ENCODE results near the gene GCK.

The GCK gene

DNA sequence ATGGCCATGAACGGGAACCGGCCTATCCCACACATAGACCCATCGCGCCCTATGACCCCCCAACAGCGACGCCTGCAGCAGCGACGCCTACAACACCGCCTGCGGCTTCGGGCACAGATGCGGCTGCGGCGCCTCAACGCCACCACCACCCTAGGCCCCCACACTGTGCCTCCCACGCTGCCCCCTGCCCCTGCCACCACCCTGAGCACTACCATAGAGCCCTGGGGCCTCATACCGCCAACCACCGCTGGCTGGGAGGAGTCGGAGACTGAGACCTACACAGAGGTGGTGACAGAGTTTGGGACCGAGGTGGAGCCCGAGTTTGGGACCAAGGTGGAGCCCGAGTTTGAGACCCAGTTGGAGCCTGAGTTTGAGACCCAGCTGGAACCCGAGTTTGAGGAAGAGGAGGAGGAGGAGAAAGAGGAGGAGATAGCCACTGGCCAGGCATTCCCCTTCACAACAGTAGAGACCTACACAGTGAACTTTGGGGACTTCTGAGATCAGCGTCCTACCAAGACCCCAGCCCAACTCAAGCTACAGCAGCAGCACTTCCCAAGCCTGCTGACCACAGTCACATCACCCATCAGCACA is 75.4 kb downstream of the GCK start:
- TF ChIP-seq EGR1 (IDR thresholded peaks at IDR 0.05): no peak
- no peak for TF ChIP-seq TAF1 (IDR thresholded peaks at IDR 0.05; ENCODE audit: low read depth)
- TF ChIP-seq, protein P1, sequence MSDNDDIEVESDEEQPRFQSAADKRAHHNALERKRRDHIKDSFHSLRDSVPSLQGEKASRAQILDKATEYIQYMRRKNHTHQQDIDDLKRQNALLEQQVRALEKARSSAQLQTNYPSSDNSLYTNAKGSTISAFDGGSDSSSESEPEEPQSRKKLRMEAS (IDR thresholded peaks at IDR 0.05): no peak
- no peak for TF ChIP-seq CREB1 (IDR thresholded peaks at IDR 0.05; ENCODE audit: low read depth)
- TF ChIP-seq TEAD4 (IDR thresholded peaks at IDR 0.05): no peak
- TF ChIP-seq NFIC (IDR thresholded peaks at IDR 0.05): no peak
- TF ChIP-seq TCF12 (IDR thresholded peaks at IDR 0.05; ENCODE audit: low read depth): no peak
- TF ChIP-seq ZBTB7A (IDR thresholded peaks at IDR 0.05; ENCODE audit: low read depth): no peak
- TF ChIP-seq RAD21 (IDR thresholded peaks at IDR 0.05; ENCODE audit: low read depth): no peak
- TF ChIP-seq CEBPB (IDR thresholded peaks at IDR 0.05): no peak
- no peak for TF ChIP-seq EP300 (IDR thresholded peaks at IDR 0.05; ENCODE audit: borderline replicate concordance)
- no peak for TF ChIP-seq FOXM1 (IDR thresholded peaks at IDR 0.05; ENCODE audit: borderline replicate concordance, low read depth)
- TF ChIP-seq, protein P2, sequence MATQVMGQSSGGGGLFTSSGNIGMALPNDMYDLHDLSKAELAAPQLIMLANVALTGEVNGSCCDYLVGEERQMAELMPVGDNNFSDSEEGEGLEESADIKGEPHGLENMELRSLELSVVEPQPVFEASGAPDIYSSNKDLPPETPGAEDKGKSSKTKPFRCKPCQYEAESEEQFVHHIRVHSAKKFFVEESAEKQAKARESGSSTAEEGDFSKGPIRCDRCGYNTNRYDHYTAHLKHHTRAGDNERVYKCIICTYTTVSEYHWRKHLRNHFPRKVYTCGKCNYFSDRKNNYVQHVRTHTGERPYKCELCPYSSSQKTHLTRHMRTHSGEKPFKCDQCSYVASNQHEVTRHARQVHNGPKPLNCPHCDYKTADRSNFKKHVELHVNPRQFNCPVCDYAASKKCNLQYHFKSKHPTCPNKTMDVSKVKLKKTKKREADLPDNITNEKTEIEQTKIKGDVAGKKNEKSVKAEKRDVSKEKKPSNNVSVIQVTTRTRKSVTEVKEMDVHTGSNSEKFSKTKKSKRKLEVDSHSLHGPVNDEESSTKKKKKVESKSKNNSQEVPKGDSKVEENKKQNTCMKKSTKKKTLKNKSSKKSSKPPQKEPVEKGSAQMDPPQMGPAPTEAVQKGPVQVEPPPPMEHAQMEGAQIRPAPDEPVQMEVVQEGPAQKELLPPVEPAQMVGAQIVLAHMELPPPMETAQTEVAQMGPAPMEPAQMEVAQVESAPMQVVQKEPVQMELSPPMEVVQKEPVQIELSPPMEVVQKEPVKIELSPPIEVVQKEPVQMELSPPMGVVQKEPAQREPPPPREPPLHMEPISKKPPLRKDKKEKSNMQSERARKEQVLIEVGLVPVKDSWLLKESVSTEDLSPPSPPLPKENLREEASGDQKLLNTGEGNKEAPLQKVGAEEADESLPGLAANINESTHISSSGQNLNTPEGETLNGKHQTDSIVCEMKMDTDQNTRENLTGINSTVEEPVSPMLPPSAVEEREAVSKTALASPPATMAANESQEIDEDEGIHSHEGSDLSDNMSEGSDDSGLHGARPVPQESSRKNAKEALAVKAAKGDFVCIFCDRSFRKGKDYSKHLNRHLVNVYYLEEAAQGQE (IDR thresholded peaks at IDR 0.05; ENCODE audit: low read depth): no peak
- TF ChIP-seq, protein P3, sequence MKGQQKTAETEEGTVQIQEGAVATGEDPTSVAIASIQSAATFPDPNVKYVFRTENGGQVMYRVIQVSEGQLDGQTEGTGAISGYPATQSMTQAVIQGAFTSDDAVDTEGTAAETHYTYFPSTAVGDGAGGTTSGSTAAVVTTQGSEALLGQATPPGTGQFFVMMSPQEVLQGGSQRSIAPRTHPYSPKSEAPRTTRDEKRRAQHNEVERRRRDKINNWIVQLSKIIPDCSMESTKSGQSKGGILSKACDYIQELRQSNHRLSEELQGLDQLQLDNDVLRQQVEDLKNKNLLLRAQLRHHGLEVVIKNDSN (IDR thresholded peaks at IDR 0.05): no peak
- no peak for TF ChIP-seq YY1 (IDR thresholded peaks at IDR 0.05; ENCODE audit: low read depth)

DNA sequence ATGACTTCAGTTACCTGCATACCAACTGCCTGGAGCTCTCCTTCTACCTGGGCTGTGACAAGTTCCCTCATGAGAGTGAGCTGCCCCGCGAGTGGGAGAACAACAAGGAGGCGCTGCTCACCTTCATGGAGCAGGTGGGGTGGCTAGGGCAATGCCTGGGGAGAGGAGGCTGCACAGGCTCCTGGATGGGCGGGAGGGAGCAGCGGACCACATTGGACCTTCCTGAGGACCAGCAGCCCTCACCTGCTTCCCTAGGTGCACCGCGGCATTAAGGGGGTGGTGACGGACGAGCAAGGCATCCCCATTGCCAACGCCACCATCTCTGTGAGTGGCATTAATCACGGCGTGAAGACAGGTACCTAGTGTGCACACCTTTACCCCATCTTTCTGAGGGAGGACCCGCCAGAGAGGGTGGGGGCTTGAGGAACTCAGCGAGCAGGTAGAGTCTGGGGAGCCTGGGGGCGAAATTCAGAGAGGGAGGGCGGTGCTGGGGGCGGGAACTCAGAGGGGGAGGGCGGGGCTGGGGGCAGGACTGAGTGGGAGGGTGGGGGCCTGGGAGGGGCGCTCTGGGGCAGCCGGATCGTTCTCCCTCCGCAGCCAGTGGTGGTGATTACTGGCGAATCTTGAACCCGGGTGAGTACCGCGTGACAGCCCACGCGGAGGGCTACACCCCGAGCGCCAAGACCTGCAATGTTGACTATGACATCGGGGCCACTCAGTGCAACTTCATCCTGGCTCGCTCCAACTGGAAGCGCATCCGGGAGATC is 76.1 kb downstream of the GCK start:
- TF ChIP-seq CEBPB (IDR thresholded peaks at IDR 0.05) (no peak), NFIC (IDR thresholded peaks at IDR 0.05) (no peak), ZBTB7A (IDR thresholded peaks at IDR 0.05; ENCODE audit: low read depth) (no peak), FOXM1 (IDR thresholded peaks at IDR 0.05; ENCODE audit: borderline replicate concordance, low read depth) (no peak), RAD21 (IDR thresholded peaks at IDR 0.05; ENCODE audit: low read depth) (no peak), EGR1 (IDR thresholded peaks at IDR 0.05) (no peak), EP300 (IDR thresholded peaks at IDR 0.05; ENCODE audit: borderline replicate concordance) (no peak), TCF12 (IDR thresholded peaks at IDR 0.05; ENCODE audit: low read depth) (no peak), CREB1 (IDR thresholded peaks at IDR 0.05; ENCODE audit: low read depth) (no peak), TAF1 (IDR thresholded peaks at IDR 0.05; ENCODE audit: low read depth) (no peak), YY1 (IDR thresholded peaks at IDR 0.05; ENCODE audit: low read depth) (no peak), TEAD4 (IDR thresholded peaks at IDR 0.05) (no peak)
- TF ChIP-seq, protein P3 (IDR thresholded peaks at IDR 0.05): no peak

DNA sequence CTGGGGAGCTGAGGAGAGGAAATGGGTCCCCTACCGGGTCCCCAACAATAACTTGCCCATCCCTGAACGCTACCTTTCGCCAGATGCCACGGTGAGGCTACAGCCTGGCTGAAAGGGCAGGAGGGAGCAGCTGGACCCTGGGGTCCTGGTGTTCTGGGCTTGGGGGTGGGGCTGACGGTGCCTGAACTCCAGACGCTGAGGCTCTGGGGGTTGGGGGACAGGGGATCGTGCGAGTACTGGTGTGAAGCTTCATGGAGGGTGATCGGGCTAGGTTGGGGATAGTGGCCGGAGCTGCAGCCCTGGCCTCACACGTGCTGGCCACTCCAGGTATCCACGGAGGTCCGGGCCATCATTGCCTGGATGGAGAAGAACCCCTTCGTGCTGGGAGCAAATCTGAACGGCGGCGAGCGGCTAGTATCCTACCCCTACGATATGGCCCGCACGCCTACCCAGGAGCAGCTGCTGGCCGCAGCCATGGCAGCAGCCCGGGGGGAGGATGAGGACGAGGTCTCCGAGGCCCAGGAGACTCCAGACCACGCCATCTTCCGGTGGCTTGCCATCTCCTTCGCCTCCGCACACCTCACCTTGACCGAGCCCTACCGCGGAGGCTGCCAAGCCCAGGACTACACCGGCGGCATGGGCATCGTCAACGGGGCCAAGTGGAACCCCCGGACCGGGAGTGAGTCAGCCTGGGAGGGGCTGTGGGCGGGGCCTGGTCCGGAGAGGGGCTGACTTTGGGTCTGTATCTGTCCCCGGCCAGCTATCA is 76.8 kb downstream of the GCK start:
- TF ChIP-seq, protein P2 (IDR thresholded peaks at IDR 0.05; ENCODE audit: low read depth): no peak
- TF ChIP-seq, protein P1 (IDR thresholded peaks at IDR 0.05): no peak
- TF ChIP-seq EGR1 (IDR thresholded peaks at IDR 0.05) (no peak), YY1 (IDR thresholded peaks at IDR 0.05; ENCODE audit: low read depth) (no peak), TAF1 (IDR thresholded peaks at IDR 0.05; ENCODE audit: low read depth) (no peak), NFIC (IDR thresholded peaks at IDR 0.05) (no peak), CREB1 (IDR thresholded peaks at IDR 0.05; ENCODE audit: low read depth) (no peak), ZBTB7A (IDR thresholded peaks at IDR 0.05; ENCODE audit: low read depth) (no peak), RAD21 (IDR thresholded peaks at IDR 0.05; ENCODE audit: low read depth) (no peak), TCF12 (IDR thresholded peaks at IDR 0.05; ENCODE audit: low read depth) (no peak), EP300 (IDR thresholded peaks at IDR 0.05; ENCODE audit: borderline replicate concordance) (no peak), TEAD4 (IDR thresholded peaks at IDR 0.05) (no peak), CEBPB (IDR thresholded peaks at IDR 0.05) (no peak), FOXM1 (IDR thresholded peaks at IDR 0.05; ENCODE audit: borderline replicate concordance, low read depth) (no peak)
- TF ChIP-seq, protein P3 (IDR thresholded peaks at IDR 0.05): no peak

DNA sequence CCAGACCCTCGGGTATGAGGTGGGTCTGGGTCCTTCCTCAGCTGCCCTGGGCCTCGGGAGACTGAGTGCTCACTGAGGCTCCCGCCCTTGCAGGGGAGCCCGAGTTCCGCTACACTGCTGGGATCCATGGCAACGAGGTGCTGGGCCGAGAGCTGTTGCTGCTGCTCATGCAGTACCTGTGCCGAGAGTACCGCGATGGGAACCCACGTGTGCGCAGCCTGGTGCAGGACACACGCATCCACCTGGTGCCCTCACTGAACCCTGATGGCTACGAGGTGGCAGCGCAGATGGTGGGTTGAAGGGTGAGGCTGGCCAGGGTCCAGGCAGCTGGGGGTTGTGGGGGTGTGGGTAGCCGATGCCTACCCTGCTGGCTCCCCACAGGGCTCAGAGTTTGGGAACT is 77.5 kb downstream of the GCK start:
- TF ChIP-seq CREB1 (IDR thresholded peaks at IDR 0.05; ENCODE audit: low read depth): no peak
- no peak for TF ChIP-seq CEBPB (IDR thresholded peaks at IDR 0.05)
- TF ChIP-seq, protein P1 (IDR thresholded peaks at IDR 0.05): no peak
- no peak for TF ChIP-seq ZBTB7A (IDR thresholded peaks at IDR 0.05; ENCODE audit: low read depth)
- no peak for TF ChIP-seq TAF1 (IDR thresholded peaks at IDR 0.05; ENCODE audit: low read depth)
- no peak for TF ChIP-seq EGR1 (IDR thresholded peaks at IDR 0.05)
